ENCODE results near the gene SHOX.

GRCh38 chrX:623599-624315 is 6.8 kb upstream of the SHOX start:
- TF ChIP-seq CTCF (IDR thresholded peaks at IDR 0.05), result no peak
- TF ChIP-seq EP300 (IDR thresholded peaks at IDR 0.05), result no peak

Measured in sigmoid colon (tissue), 4 donors.